ENCODE data around the gene IFT43.
A peak's percentile ranks its signal among the peaks of the same experiment; 100 is the strongest.

IFT43 gene

DNA sequence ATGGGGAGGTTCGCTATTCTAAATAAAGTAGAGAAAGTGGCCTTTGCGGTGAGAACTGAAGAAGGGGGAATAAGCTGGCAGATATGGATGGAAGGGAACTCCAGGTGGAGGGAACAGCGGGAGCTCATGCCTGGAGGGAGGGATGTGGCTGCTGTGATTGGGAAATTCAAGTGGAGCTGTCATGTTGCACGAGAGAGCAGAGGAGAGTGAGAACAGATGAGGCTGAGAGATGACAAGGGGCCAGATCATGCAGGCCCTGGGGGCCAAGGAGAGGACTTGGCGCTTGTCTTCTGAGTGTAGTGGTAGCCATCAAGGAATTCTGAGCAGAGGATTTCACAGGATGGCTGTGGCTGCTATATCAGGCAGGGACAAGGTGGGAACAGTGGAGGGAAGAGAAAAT, 38.8 kb upstream of the IFT43 start:
- no peak overlapping the region for H2BK15ac ChIP-seq (ENCODE audit: low read depth, poor library complexity, severe bottlenecking)
- peaks cover 4% of the 10 kb centered on the region for H3K79me1 ChIP-seq (replicated peaks; ENCODE audit: low read length, poor library complexity, severe bottlenecking)
- H3K27ac ChIP-seq (ENCODE audit: low read length, poor library complexity, severe bottlenecking), result no peak overlapping the region
- H4K8ac ChIP-seq (ENCODE audit: low read length), result peak overlapping the region; percentile 60
- H4K91ac ChIP-seq (ENCODE audit: low read length), result no peak overlapping the region
- no peaks in the 10 kb centered on the region for H3K9me3 ChIP-seq (ENCODE audit: control insufficient read depth, low read length)
- H3K4me1 ChIP-seq (ENCODE audit: control insufficient read depth, insufficient read depth, low read depth, low read length), result peaks cover 1% of the 10 kb centered on the region
- WGBS, result 78% methylated on average over 5 of the region's 5 CpGs
- no peak overlapping the region for H2AK5ac ChIP-seq (ENCODE audit: low read length, severe bottlenecking)
- H2BK5ac ChIP-seq (ENCODE audit: low read depth, low read length, poor library complexity, severe bottlenecking), result no peak overlapping the region
- H3K4me3 ChIP-seq (ENCODE audit: insufficient read depth in 1 of 2, low read depth in 1 of 2, low read length in 2 of 2), result no peak overlapping the region
- no peak overlapping the region for H2AFZ ChIP-seq (ENCODE audit: low read depth, low read length)
- H3K4me2 ChIP-seq (ENCODE audit: low read length, poor library complexity, severe bottlenecking), result no peak overlapping the region
- no peak overlapping the region for H2BK12ac ChIP-seq (ENCODE audit: low read length in 2 of 2)
- no peaks in the 10 kb centered on the region for H3K27me3 ChIP-seq (ENCODE audit: control insufficient read depth in 1 of 2, insufficient read depth in 1 of 2, low read length in 2 of 2)
- H2BK120ac ChIP-seq (ENCODE audit: low read depth, low read length), result no peak overlapping the region
- H3K18ac ChIP-seq (ENCODE audit: low read depth in 1 of 2, low read length in 2 of 2), result no peak overlapping the region
- DNase-seq, result no peak
- peaks cover 4 to 9% of the 10 kb centered on the region in 2 experiments for H3K36me3 ChIP-seq (ENCODE audit: control insufficient read depth in 1 of 2, insufficient read depth in 2 of 2, low read depth in 1 of 2, low read length in 2 of 2)
- H3K4ac ChIP-seq (ENCODE audit: low read depth in 1 of 2, low read length in 2 of 2), result no peak overlapping the region
- no peak overlapping the region for H3K9ac ChIP-seq (ENCODE audit: low read length)
- no peak overlapping the region for H3K23ac ChIP-seq (ENCODE audit: low read length in 2 of 2)
- no peak overlapping the region for H3K14ac ChIP-seq (ENCODE audit: low read length in 2 of 2)

DNA sequence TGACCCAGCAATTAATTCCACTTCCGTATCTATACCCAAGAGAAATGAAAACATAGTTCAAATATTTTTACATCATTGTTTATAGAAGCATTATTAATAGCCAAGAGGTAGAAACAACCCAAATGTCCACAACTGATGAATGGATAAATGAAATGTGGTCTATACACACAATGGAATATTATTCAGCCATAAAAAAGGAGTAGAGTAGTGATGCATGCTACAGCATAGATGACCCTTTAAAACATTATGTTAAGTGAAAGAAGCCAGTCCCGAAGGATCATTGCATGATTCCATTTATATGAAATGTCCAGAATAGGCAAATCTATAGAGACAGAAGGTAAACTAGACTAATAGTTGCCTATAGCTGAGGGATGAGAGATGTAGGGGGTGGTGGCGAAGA, 33.1 kb upstream of the IFT43 start:
- Histone ChIP-seq H2AFZ (ENCODE audit: low read depth, low read length) (no peak overlapping the region), H4K8ac (ENCODE audit: low read length) (no peak overlapping the region), H3K14ac (ENCODE audit: low read length in 2 of 2) (no peak overlapping the region), H3K4me2 (ENCODE audit: low read length, poor library complexity, severe bottlenecking) (no peak overlapping the region), H3K4me1 (ENCODE audit: control insufficient read depth, insufficient read depth, low read depth, low read length) (peaks cover 1% of the 10 kb centered on the region), H3K9me3 (ENCODE audit: control insufficient read depth, low read length) (no peaks in the 10 kb centered on the region), H3K27ac (ENCODE audit: low read length, poor library complexity, severe bottlenecking) (no peak overlapping the region), H2BK5ac (ENCODE audit: low read depth, low read length, poor library complexity, severe bottlenecking) (no peak overlapping the region), H3K23ac (ENCODE audit: low read length in 2 of 2) (no peak overlapping the region), H3K9ac (ENCODE audit: low read length) (no peak overlapping the region), H2AK5ac (ENCODE audit: low read length, severe bottlenecking) (no peak overlapping the region), H3K4me3 (ENCODE audit: insufficient read depth in 1 of 2, low read depth in 1 of 2, low read length in 2 of 2) (no peak overlapping the region), H2BK15ac (ENCODE audit: low read depth, poor library complexity, severe bottlenecking) (no peak overlapping the region), H2BK12ac (ENCODE audit: low read length in 2 of 2) (no peak overlapping the region), H2BK120ac (ENCODE audit: low read depth, low read length) (no peak overlapping the region), H3K4ac (ENCODE audit: low read depth in 1 of 2, low read length in 2 of 2) (no peak overlapping the region), H3K79me1 (replicated peaks; ENCODE audit: low read length, poor library complexity, severe bottlenecking) (no peaks in the 10 kb centered on the region), H3K36me3 (ENCODE audit: control insufficient read depth in 1 of 2, insufficient read depth in 2 of 2, low read depth in 1 of 2, low read length in 2 of 2) (peaks cover 6 to 10% of the 10 kb centered on the region in 2 experiments), H3K18ac (ENCODE audit: low read depth in 1 of 2, low read length in 2 of 2) (no peak overlapping the region), H4K91ac (ENCODE audit: low read length) (no peak overlapping the region), H3K27me3 (ENCODE audit: control insufficient read depth in 1 of 2, insufficient read depth in 1 of 2, low read length in 2 of 2) (no peaks in the 10 kb centered on the region)
- 100% methylated on average over 2 of the region's 3 CpGs for WGBS
- DNase-seq, result no peak

DNA sequence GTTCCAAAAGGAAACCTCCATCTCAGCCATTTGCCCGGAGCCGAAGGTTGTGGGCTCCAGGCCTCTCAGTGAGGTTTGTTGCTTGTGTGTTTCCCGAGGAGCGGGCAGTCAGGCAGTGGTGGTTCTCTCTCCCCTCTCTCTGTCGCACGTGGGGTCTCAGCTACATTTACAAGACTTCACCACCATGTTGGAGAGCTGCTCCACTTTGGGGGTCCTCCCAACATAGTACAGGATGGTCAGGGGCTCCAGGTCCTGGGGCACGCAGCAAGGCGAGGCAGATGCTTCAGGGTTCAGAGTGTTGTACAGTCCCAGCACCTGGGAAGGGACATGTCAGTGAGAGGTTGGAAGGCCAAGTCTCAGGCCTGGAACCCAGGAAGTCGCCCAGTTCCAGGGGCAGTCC, 26.5 kb upstream of the IFT43 start:
- no peak overlapping the region for H2BK15ac ChIP-seq (ENCODE audit: low read depth, poor library complexity, severe bottlenecking)
- H3K36me3 ChIP-seq (ENCODE audit: control insufficient read depth in 1 of 2, insufficient read depth in 2 of 2, low read depth in 1 of 2, low read length in 2 of 2), result peaks cover 29 to 57% of the 10 kb centered on the region in 2 experiments
- no peak overlapping the region for H3K14ac ChIP-seq (ENCODE audit: low read length in 2 of 2)
- 98% methylated on average over 9 of the region's 9 CpGs for WGBS
- no peak for DNase-seq
- H3K4me3 ChIP-seq (ENCODE audit: insufficient read depth in 1 of 2, low read depth in 1 of 2, low read length in 2 of 2), result no peak overlapping the region
- no peaks in the 10 kb centered on the region for H3K9me3 ChIP-seq (ENCODE audit: control insufficient read depth, low read length)
- H3K18ac ChIP-seq (ENCODE audit: low read depth in 1 of 2, low read length in 2 of 2), result no peak overlapping the region
- H2AK5ac ChIP-seq (ENCODE audit: low read length, severe bottlenecking), result no peak overlapping the region
- no peak overlapping the region for H2BK120ac ChIP-seq (ENCODE audit: low read depth, low read length)
- H3K27ac ChIP-seq (ENCODE audit: low read length, poor library complexity, severe bottlenecking), result no peak overlapping the region
- H3K4me1 ChIP-seq (ENCODE audit: control insufficient read depth, insufficient read depth, low read depth, low read length), result peaks cover 2% of the 10 kb centered on the region
- H3K4me2 ChIP-seq (ENCODE audit: low read length, poor library complexity, severe bottlenecking), result no peak overlapping the region
- H3K4ac ChIP-seq (ENCODE audit: low read depth in 1 of 2, low read length in 2 of 2), result no peak overlapping the region
- H3K9ac ChIP-seq (ENCODE audit: low read length), result no peak overlapping the region
- peak overlapping the region; percentile 61 for H4K8ac ChIP-seq (ENCODE audit: low read length)
- H3K27me3 ChIP-seq (ENCODE audit: control insufficient read depth in 1 of 2, insufficient read depth in 1 of 2, low read length in 2 of 2), result no peaks in the 10 kb centered on the region
- H3K79me1 ChIP-seq (replicated peaks; ENCODE audit: low read length, poor library complexity, severe bottlenecking), result no peaks in the 10 kb centered on the region
- no peak overlapping the region for H2BK12ac ChIP-seq (ENCODE audit: low read length in 2 of 2)
- no peak overlapping the region for H3K23ac ChIP-seq (ENCODE audit: low read length in 2 of 2)
- no peak overlapping the region for H2BK5ac ChIP-seq (ENCODE audit: low read depth, low read length, poor library complexity, severe bottlenecking)
- H4K91ac ChIP-seq (ENCODE audit: low read length), result no peak overlapping the region
- H2AFZ ChIP-seq (ENCODE audit: low read depth, low read length), result no peak overlapping the region

DNA sequence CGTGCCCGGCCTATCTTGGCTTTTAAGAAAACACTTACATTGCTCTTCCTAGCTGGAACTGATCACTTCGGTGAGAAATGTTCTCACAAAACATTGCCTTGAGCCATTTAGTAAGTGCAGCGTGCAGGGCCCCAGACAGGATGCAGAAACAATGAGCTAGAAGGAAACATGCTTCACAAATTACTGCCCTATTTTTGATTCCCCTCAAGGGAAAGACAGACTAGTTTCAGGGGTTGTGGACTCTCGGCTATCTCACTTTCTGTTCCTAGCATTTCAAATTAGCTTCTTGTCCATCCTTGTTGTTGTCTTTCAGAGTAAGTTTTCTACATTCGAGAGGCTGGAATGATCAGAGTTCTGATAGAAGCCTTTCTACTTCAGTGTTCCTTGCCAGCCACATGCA, 25.3 kb upstream of the IFT43 start:
- Histone ChIP-seq H3K36me3 (ENCODE audit: control insufficient read depth in 1 of 2, insufficient read depth in 2 of 2, low read depth in 1 of 2, low read length in 2 of 2) (peaks cover 31 to 69% of the 10 kb centered on the region in 2 experiments), H3K4ac (ENCODE audit: low read depth in 1 of 2, low read length in 2 of 2) (no peak overlapping the region), H3K9me3 (ENCODE audit: control insufficient read depth, low read length) (no peaks in the 10 kb centered on the region), H3K4me1 (ENCODE audit: control insufficient read depth, insufficient read depth, low read depth, low read length) (peaks cover 2% of the 10 kb centered on the region), H3K4me3 (ENCODE audit: insufficient read depth in 1 of 2, low read depth in 1 of 2, low read length in 2 of 2) (no peak overlapping the region), H2BK12ac (ENCODE audit: low read length in 2 of 2) (no peak overlapping the region), H3K18ac (ENCODE audit: low read depth in 1 of 2, low read length in 2 of 2) (no peak overlapping the region), H2BK5ac (ENCODE audit: low read depth, low read length, poor library complexity, severe bottlenecking) (no peak overlapping the region), H2BK120ac (ENCODE audit: low read depth, low read length) (no peak overlapping the region), H4K8ac (ENCODE audit: low read length) (no peak overlapping the region), H3K14ac (ENCODE audit: low read length in 2 of 2) (no peak overlapping the region), H2BK15ac (ENCODE audit: low read depth, poor library complexity, severe bottlenecking) (no peak overlapping the region), H2AFZ (ENCODE audit: low read depth, low read length) (no peak overlapping the region), H3K9ac (ENCODE audit: low read length) (no peak overlapping the region), H3K4me2 (ENCODE audit: low read length, poor library complexity, severe bottlenecking) (no peak overlapping the region), H3K27me3 (ENCODE audit: control insufficient read depth in 1 of 2, insufficient read depth in 1 of 2, low read length in 2 of 2) (no peaks in the 10 kb centered on the region), H4K91ac (ENCODE audit: low read length) (no peak overlapping the region), H3K23ac (ENCODE audit: low read length in 2 of 2) (no peak overlapping the region), H3K79me1 (replicated peaks; ENCODE audit: low read length, poor library complexity, severe bottlenecking) (no peaks in the 10 kb centered on the region), H3K27ac (ENCODE audit: low read length, poor library complexity, severe bottlenecking) (no peak overlapping the region), H2AK5ac (ENCODE audit: low read length, severe bottlenecking) (no peak overlapping the region)
- WGBS, result 97% methylated on average over 6 of the region's 6 CpGs
- DNase-seq, result no peak
